ENCODE results near the gene ETV7. TPM values are rescaled to one million over a fixed set of nuclear protein-coding genes. Genes with fewer than 3 reads are reported as not detected.

The ETV7 gene
- total RNA-seq, 1 donor from 2014 or later, result not detected

GRCh38 chr6:36374972-36375371 lies 12.5 kb downstream of the ETV7 start:
- DNase-seq (ENCODE audit: low read depth, low spot score), result no peak
- Mint-ChIP-seq H3K4me3 (no peak overlapping the region), H3K27me3 (ENCODE audit: low read depth) (peaks cover 10% of the 10 kb centered on the region), H3K36me3 (ENCODE audit: low read depth) (no peaks in the 10 kb centered on the region), H3K27ac (ENCODE audit: unreplicated experiment) (no peak overlapping the region), H3K9me3 (no peaks in the 10 kb centered on the region), H3K4me1 (no peaks in the 10 kb centered on the region)
- TF ChIP-seq CTCF (conservative IDR thresholded peaks at IDR 0.05), result no peak

GRCh38 chr6:36374194-36374593 lies 13.3 kb downstream of the ETV7 start:
- DNase-seq (ENCODE audit: low read depth, low spot score), result no peak
- no peaks in the 10 kb centered on the region for H3K4me1 Mint-ChIP-seq
- H3K36me3 Mint-ChIP-seq (ENCODE audit: low read depth), result no peaks in the 10 kb centered on the region
- peaks cover 10% of the 10 kb centered on the region for H3K27me3 Mint-ChIP-seq (ENCODE audit: low read depth)
- H3K9me3 Mint-ChIP-seq, result no peaks in the 10 kb centered on the region
- no peak for TF ChIP-seq CTCF (conservative IDR thresholded peaks at IDR 0.05)
- no peak overlapping the region for H3K4me3 Mint-ChIP-seq
- no peak overlapping the region for H3K27ac Mint-ChIP-seq (ENCODE audit: unreplicated experiment)

GRCh38 chr6:36373368-36374019 lies 14.0 kb downstream of the ETV7 start:
- no peaks in the 10 kb centered on the region for H3K36me3 Mint-ChIP-seq (ENCODE audit: low read depth)
- TF ChIP-seq CTCF (conservative IDR thresholded peaks at IDR 0.05), result no peak

GRCh38 chr6:36372088-36372487 lies 15.4 kb downstream of the ETV7 start:
- H3K36me3 Mint-ChIP-seq (ENCODE audit: low read depth), result no peaks in the 10 kb centered on the region
- H3K4me1 Mint-ChIP-seq, result no peaks in the 10 kb centered on the region
- H3K4me3 Mint-ChIP-seq, result no peak overlapping the region
- H3K27me3 Mint-ChIP-seq (ENCODE audit: low read depth), result no peaks in the 10 kb centered on the region
- no peak overlapping the region for H3K27ac Mint-ChIP-seq (ENCODE audit: unreplicated experiment)
- DNase-seq (ENCODE audit: low read depth, low spot score), result no peak
- no peak for TF ChIP-seq CTCF (conservative IDR thresholded peaks at IDR 0.05)
- no peaks in the 10 kb centered on the region for H3K9me3 Mint-ChIP-seq

More at GRCh38 chr6:36373368-36374019, 14.0 kb downstream of the ETV7 start:
- Mint-ChIP-seq H3K27me3 (ENCODE audit: low read depth) (peaks cover 4% of the 10 kb centered on the region), H3K9me3 (no peaks in the 10 kb centered on the region), H3K27ac (ENCODE audit: unreplicated experiment) (no peak overlapping the region), H3K4me3 (no peak overlapping the region), H3K4me1 (no peaks in the 10 kb centered on the region)
- no peak for DNase-seq (ENCODE audit: low read depth, low spot score)

- H3K36me3 Mint-ChIP-seq (ENCODE audit: low read depth), result no peaks in the 10 kb centered on the region
- H3K27ac Mint-ChIP-seq (ENCODE audit: unreplicated experiment), result no peak overlapping the region
- H3K4me1 Mint-ChIP-seq, result no peaks in the 10 kb centered on the region
- H3K27me3 Mint-ChIP-seq (ENCODE audit: low read depth), result no peaks in the 10 kb centered on the region
- DNase-seq (ENCODE audit: low read depth, low spot score), result no peak
- no peaks in the 10 kb centered on the region for H3K9me3 Mint-ChIP-seq
- no peak for TF ChIP-seq CTCF (conservative IDR thresholded peaks at IDR 0.05)
- no peak overlapping the region for H3K4me3 Mint-ChIP-seq
Measured at GRCh38 chr6:36371211-36371610, 16.3 kb downstream of the ETV7 start.

Measured in neural crest cell (in vitro differentiated cells).